ENCODE data around the gene CHID1. TPM values are rescaled to one million over a fixed set of nuclear protein-coding genes. Genes with fewer than 3 reads are reported as not detected.

Gene CHID1
- total and polyA plus RNA-seq, 2 of the 8 experiments (the other 6 are each of a cell fraction or from before 2014, with no cell fraction given): 81.2 to 88.5 TPM

DNA sequence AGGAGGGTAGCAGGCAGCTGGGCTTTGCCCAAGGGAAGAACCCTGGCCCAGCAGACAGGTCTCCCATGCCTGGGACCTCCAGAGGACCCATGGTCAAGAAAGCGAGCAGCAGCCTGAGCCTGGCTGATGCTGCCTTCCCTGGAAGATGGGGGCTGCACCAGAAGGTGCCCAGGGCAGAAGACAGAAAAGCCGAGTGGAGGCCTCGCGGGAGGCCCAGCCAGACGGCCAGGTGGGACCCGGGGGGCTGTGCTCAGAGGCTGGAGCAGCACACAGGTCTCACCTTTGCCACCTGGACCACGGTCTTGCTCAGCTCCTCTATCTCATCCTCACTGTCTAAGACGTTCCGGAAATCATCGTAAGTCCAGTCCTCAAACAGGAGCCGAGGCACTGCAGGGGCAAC lies 10.9 kb downstream of the CHID1 start (continued):
- TF ChIP-seq, protein P1, sequence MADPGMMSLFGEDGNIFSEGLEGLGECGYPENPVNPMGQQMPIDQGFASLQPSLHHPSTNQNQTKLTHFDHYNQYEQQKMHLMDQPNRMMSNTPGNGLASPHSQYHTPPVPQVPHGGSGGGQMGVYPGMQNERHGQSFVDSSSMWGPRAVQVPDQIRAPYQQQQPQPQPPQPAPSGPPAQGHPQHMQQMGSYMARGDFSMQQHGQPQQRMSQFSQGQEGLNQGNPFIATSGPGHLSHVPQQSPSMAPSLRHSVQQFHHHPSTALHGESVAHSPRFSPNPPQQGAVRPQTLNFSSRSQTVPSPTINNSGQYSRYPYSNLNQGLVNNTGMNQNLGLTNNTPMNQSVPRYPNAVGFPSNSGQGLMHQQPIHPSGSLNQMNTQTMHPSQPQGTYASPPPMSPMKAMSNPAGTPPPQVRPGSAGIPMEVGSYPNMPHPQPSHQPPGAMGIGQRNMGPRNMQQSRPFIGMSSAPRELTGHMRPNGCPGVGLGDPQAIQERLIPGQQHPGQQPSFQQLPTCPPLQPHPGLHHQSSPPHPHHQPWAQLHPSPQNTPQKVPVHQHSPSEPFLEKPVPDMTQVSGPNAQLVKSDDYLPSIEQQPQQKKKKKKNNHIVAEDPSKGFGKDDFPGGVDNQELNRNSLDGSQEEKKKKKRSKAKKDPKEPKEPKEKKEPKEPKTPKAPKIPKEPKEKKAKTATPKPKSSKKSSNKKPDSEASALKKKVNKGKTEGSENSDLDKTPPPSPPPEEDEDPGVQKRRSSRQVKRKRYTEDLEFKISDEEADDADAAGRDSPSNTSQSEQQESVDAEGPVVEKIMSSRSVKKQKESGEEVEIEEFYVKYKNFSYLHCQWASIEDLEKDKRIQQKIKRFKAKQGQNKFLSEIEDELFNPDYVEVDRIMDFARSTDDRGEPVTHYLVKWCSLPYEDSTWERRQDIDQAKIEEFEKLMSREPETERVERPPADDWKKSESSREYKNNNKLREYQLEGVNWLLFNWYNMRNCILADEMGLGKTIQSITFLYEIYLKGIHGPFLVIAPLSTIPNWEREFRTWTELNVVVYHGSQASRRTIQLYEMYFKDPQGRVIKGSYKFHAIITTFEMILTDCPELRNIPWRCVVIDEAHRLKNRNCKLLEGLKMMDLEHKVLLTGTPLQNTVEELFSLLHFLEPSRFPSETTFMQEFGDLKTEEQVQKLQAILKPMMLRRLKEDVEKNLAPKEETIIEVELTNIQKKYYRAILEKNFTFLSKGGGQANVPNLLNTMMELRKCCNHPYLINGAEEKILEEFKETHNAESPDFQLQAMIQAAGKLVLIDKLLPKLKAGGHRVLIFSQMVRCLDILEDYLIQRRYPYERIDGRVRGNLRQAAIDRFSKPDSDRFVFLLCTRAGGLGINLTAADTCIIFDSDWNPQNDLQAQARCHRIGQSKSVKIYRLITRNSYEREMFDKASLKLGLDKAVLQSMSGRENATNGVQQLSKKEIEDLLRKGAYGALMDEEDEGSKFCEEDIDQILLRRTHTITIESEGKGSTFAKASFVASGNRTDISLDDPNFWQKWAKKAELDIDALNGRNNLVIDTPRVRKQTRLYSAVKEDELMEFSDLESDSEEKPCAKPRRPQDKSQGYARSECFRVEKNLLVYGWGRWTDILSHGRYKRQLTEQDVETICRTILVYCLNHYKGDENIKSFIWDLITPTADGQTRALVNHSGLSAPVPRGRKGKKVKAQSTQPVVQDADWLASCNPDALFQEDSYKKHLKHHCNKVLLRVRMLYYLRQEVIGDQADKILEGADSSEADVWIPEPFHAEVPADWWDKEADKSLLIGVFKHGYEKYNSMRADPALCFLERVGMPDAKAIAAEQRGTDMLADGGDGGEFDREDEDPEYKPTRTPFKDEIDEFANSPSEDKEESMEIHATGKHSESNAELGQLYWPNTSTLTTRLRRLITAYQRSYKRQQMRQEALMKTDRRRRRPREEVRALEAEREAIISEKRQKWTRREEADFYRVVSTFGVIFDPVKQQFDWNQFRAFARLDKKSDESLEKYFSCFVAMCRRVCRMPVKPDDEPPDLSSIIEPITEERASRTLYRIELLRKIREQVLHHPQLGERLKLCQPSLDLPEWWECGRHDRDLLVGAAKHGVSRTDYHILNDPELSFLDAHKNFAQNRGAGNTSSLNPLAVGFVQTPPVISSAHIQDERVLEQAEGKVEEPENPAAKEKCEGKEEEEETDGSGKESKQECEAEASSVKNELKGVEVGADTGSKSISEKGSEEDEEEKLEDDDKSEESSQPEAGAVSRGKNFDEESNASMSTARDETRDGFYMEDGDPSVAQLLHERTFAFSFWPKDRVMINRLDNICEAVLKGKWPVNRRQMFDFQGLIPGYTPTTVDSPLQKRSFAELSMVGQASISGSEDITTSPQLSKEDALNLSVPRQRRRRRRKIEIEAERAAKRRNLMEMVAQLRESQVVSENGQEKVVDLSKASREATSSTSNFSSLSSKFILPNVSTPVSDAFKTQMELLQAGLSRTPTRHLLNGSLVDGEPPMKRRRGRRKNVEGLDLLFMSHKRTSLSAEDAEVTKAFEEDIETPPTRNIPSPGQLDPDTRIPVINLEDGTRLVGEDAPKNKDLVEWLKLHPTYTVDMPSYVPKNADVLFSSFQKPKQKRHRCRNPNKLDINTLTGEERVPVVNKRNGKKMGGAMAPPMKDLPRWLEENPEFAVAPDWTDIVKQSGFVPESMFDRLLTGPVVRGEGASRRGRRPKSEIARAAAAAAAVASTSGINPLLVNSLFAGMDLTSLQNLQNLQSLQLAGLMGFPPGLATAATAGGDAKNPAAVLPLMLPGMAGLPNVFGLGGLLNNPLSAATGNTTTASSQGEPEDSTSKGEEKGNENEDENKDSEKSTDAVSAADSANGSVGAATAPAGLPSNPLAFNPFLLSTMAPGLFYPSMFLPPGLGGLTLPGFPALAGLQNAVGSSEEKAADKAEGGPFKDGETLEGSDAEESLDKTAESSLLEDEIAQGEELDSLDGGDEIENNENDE (IDR thresholded peaks at IDR 0.05; ENCODE audit: insufficient replicate concordance, low read length): no peak
- TF ChIP-seq RXRA (IDR thresholded peaks at IDR 0.05; ENCODE audit: insufficient read depth, low read depth, low read length) (no peak), RAD21 (IDR thresholded peaks at IDR 0.05 in 1 of 2, conservative IDR thresholded peaks at IDR 0.05 in 1 of 2; ENCODE audit: low read depth in 2 of 2, low read length in 2 of 2) (no peak), RBBP5 (IDR thresholded peaks at IDR 0.05; ENCODE audit: borderline replicate concordance, low read depth, low read length) (no peak), POU5F1 (IDR thresholded peaks at IDR 0.05; ENCODE audit: low read depth, low read length) (no peak), CBX8 (IDR thresholded peaks at IDR 0.05; ENCODE audit: borderline replicate concordance, low read depth, low read length) (no peak)
- TF ChIP-seq, protein P2, sequence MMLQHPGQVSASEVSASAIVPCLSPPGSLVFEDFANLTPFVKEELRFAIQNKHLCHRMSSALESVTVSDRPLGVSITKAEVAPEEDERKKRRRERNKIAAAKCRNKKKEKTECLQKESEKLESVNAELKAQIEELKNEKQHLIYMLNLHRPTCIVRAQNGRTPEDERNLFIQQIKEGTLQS (IDR thresholded peaks at IDR 0.05; ENCODE audit: insufficient read depth, low read depth, low read length): no peak
